Vagina (tissue), 2 donors: ENCODE measurements around the gene IFT57. TPM values are rescaled to one million over a fixed set of nuclear protein-coding genes. Genes with fewer than 3 reads are reported as not detected.

Experiments
- DNase-seq, 2 donors: peaks; one replicate each; pipeline ENCODE4 v3.0.0-alpha.2; 2017; ENCODE audit errors: extremely low spot score in 2 of 2
- H3K27ac ChIP-seq: fragments of 200-600 bp; sonication (generic); one replicate; pipeline ENCODE4 v1.5.1; 2019
- H3K27me3 ChIP-seq: fragments of 200-600 bp; sonication (generic); one replicate; pipeline ENCODE4 v1.5.1; 2019
- H3K36me3 ChIP-seq, 2 donors: fragments of 200-600 bp; sonication (generic); one replicate each; pipeline ENCODE4 v1.5.1; 2017 to 2019
- H3K4me1 ChIP-seq: fragments of 200-600 bp; sonication (generic); one replicate; pipeline ENCODE4 v1.5.1; 2019
- H3K4me3 ChIP-seq, 2 donors: fragments of 200-600 bp; sonication (generic); 1 replicate in 1 of 2; 2 replicates in 1 of 2; pipeline ENCODE4 v1.5.1; 2016 to 2019
- H3K9me3 ChIP-seq: fragments of 200-600 bp; sonication (generic); one replicate; pipeline ENCODE4 v1.5.1; 2019
- CTCF ChIP-seq, 3 experiments: fragments of 450-650 bp in 2 of 3; fragments of 200-600 bp in 1 of 3; sonication (generic) in 1 of 3; IDR thresholded peaks; one replicate each; pipeline ENCODE4 v1.5.1; 2017 to 2019; ENCODE audit warnings: antibody characterized with exemption in 3 of 3, mild to moderate bottlenecking in 2 of 3, moderate library complexity in 2 of 3
- POLR2A ChIP-seq, 2 donors: fragments of 450-650 bp; IDR thresholded peaks; one replicate each; pipeline ENCODE4 v1.6.1; 2017; ENCODE audit warnings: antibody characterized with exemption in 2 of 2, mild to moderate bottlenecking in 2 of 2, moderate library complexity in 2 of 2
- POLR2AphosphoS5 ChIP-seq, 2 donors: sonication (generic); formaldehyde crosslinking; IDR thresholded peaks; one replicate each; pipeline ENCODE4 v1.9.0; 2017; ENCODE audit warnings: antibody characterized with exemption in 2 of 2, mild to moderate bottlenecking in 2 of 2, low read depth in 1 of 2; ENCODE audit not compliant: insufficient read depth in 1 of 2
- intact Hi-C: fragments of 100-400 bp; cut with DNase I; formaldehyde crosslinking; loops from one replicate; pipeline ENCODE4 v1.15.1; 2023
- total RNA-seq: library from RNA; depleted of rRNA; stranded (reverse); fragments of >200 nt; gene quantifications from one replicate; pipeline ENCODE4 v1.2.3, GENCODE V29; 2016

Gene IFT57
- total RNA-seq, 1 donor from 2014 or later: 44.9 TPM

GRCh38 chr3:108251844-108252243 is 29.6 kb upstream of the IFT57 start:
- TF ChIP-seq POLR2AphosphoS5 (IDR thresholded peaks at IDR 0.05; ENCODE audit: insufficient read depth in 1 of 2, low read depth in 1 of 2) (no peak), POLR2A (IDR thresholded peaks at IDR 0.05) (no peak), CTCF (IDR thresholded peaks at IDR 0.05) (no peak)
- no peak for DNase-seq
- Histone ChIP-seq H3K4me3 (no peak overlapping the region), H3K27me3 (no peaks in the 10 kb centered on the region), H3K9me3 (no peaks in the 10 kb centered on the region), H3K4me1 (no peaks in the 10 kb centered on the region), H3K36me3 (no peaks in the 10 kb centered on the region), H3K27ac (no peak overlapping the region)
- intact Hi-C loops: no loop called here

GRCh38 chr3:108251265-108251664 is 29.0 kb upstream of the IFT57 start:
- H3K9me3 ChIP-seq: no peaks in the 10 kb centered on the region
- intact Hi-C loops: no loop called here
- H3K4me1 ChIP-seq: no peaks in the 10 kb centered on the region
- DNase-seq: no peak
- H3K4me3 ChIP-seq: no peak overlapping the region
- no peak overlapping the region for H3K27ac ChIP-seq
- no peaks in the 10 kb centered on the region for H3K27me3 ChIP-seq
- TF ChIP-seq POLR2AphosphoS5 (IDR thresholded peaks at IDR 0.05; ENCODE audit: insufficient read depth in 1 of 2, low read depth in 1 of 2): no peak
- no peak for TF ChIP-seq CTCF (IDR thresholded peaks at IDR 0.05)
- TF ChIP-seq POLR2A (IDR thresholded peaks at IDR 0.05): no peak
- H3K36me3 ChIP-seq: no peaks in the 10 kb centered on the region

- H3K9me3 ChIP-seq: no peaks in the 10 kb centered on the region
- H3K36me3 ChIP-seq: no peaks in the 10 kb centered on the region
- no peak overlapping the region for H3K4me3 ChIP-seq
- no peak overlapping the region for H3K27ac ChIP-seq
- TF ChIP-seq CTCF (IDR thresholded peaks at IDR 0.05): no peak
- no peak for TF ChIP-seq POLR2AphosphoS5 (IDR thresholded peaks at IDR 0.05; ENCODE audit: insufficient read depth in 1 of 2, low read depth in 1 of 2)
- TF ChIP-seq POLR2A (IDR thresholded peaks at IDR 0.05): no peak
- DNase-seq: no peak
- H3K4me1 ChIP-seq: no peaks in the 10 kb centered on the region
- intact Hi-C loops: no loop called here
- H3K27me3 ChIP-seq: no peaks in the 10 kb centered on the region
Measured at GRCh38 chr3:108250626-108251025, 28.4 kb upstream of the IFT57 start.

GRCh38 chr3:108243243-108243642 is 21.0 kb upstream of the IFT57 start:
- no peaks in the 10 kb centered on the region for H3K36me3 ChIP-seq
- H3K9me3 ChIP-seq: no peaks in the 10 kb centered on the region
- H3K4me1 ChIP-seq: no peaks in the 10 kb centered on the region
- DNase-seq: no peak
- no peak overlapping the region for H3K27ac ChIP-seq
- intact Hi-C loops: no loop called here
- H3K27me3 ChIP-seq: no peaks in the 10 kb centered on the region
- TF ChIP-seq POLR2A (IDR thresholded peaks at IDR 0.05) (no peak), POLR2AphosphoS5 (IDR thresholded peaks at IDR 0.05; ENCODE audit: insufficient read depth in 1 of 2, low read depth in 1 of 2) (no peak), CTCF (IDR thresholded peaks at IDR 0.05) (no peak)
- H3K4me3 ChIP-seq: no peak overlapping the region

- Histone ChIP-seq H3K27me3 (no peaks in the 10 kb centered on the region), H3K27ac (no peak overlapping the region), H3K4me1 (no peaks in the 10 kb centered on the region), H3K36me3 (no peaks in the 10 kb centered on the region), H3K4me3 (no peak overlapping the region), H3K9me3 (no peaks in the 10 kb centered on the region)
- DNase-seq: no peak
- intact Hi-C loops: no loop called here
- TF ChIP-seq POLR2A (IDR thresholded peaks at IDR 0.05) (no peak), CTCF (IDR thresholded peaks at IDR 0.05) (no peak), POLR2AphosphoS5 (IDR thresholded peaks at IDR 0.05; ENCODE audit: insufficient read depth in 1 of 2, low read depth in 1 of 2) (no peak)
Measured at GRCh38 chr3:108242776-108243175, 20.6 kb upstream of the IFT57 start.
